ENCODE data around the gene HTT. TPM values are rescaled to one million over a fixed set of nuclear protein-coding genes. Genes with fewer than 3 reads are reported as not detected.

HTT gene
- total RNA-seq, 2 donors from 2014 or later, result 77.8 to 121 TPM

- DNase-seq (ENCODE audit: low spot score in 2 of 2) (peak; percentile 94 to 96), ATAC-seq (peak; percentile 100)
- Mint-ChIP-seq H3K36me3 (peaks cover 6 to 13% of the 10 kb centered on the region in 2 donors), H3K27ac (no peak overlapping the region), H3K9me3 (no peaks in the 10 kb centered on the region)
These were observed 32.1 kb downstream of the HTT start for GRCh38 chr4:3106339-3107186.

- peaks cover 6 to 20% of the 10 kb centered on the region in 2 donors for H3K36me3 Mint-ChIP-seq
- no peak for ATAC-seq
- H3K9me3 Mint-ChIP-seq, result no peaks in the 10 kb centered on the region
- no peak overlapping the region for H3K27ac Mint-ChIP-seq
- no peak for DNase-seq (ENCODE audit: low spot score in 2 of 2)
These were observed 32.8 kb downstream of the HTT start for GRCh38 chr4:3107271-3107670.

GRCh38 chr4:3107691-3108121 is 33.2 kb downstream of the HTT start:
- no peaks in the 10 kb centered on the region for H3K9me3 Mint-ChIP-seq
- DNase-seq (ENCODE audit: low spot score in 2 of 2), result no peak
- ATAC-seq, result no peak
- H3K27ac Mint-ChIP-seq, result no peak overlapping the region
- H3K36me3 Mint-ChIP-seq, result peaks cover 6 to 21% of the 10 kb centered on the region in 2 donors

GRCh38 chr4:3108211-3108610 is 33.7 kb downstream of the HTT start:
- ATAC-seq (no peak), DNase-seq (ENCODE audit: low spot score in 2 of 2) (no peak)
- Mint-ChIP-seq H3K9me3 (no peaks in the 10 kb centered on the region), H3K36me3 (peaks cover 6 to 21% of the 10 kb centered on the region in 2 donors), H3K27ac (no peak overlapping the region)

GRCh38 chr4:3111461-3111860 is 37.0 kb downstream of the HTT start:
- H3K36me3 Mint-ChIP-seq, result peaks cover 14 to 21% of the 10 kb centered on the region in 2 donors
- DNase-seq (ENCODE audit: low spot score in 2 of 2), result no peak
- ATAC-seq, result no peak
- no peak overlapping the region for H3K27ac Mint-ChIP-seq
- no peaks in the 10 kb centered on the region for H3K9me3 Mint-ChIP-seq

- no peak for ATAC-seq
- no peaks in the 10 kb centered on the region for H3K9me3 Mint-ChIP-seq
- DNase-seq (ENCODE audit: low spot score in 2 of 2), result no peak
- peaks cover 13 to 20% of the 10 kb centered on the region in 2 donors for H3K36me3 Mint-ChIP-seq
- peak overlapping the region in 1 of 2 donors; percentile 62 for H3K27ac Mint-ChIP-seq
These were observed 37.7 kb downstream of the HTT start for GRCh38 chr4:3112201-3112600.

GRCh38 chr4:3112609-3113469 is 38.4 kb downstream of the HTT start:
- DNase-seq (ENCODE audit: low spot score in 2 of 2) (no peak), ATAC-seq (no peak)
- Mint-ChIP-seq H3K9me3 (no peaks in the 10 kb centered on the region), H3K27ac (peak overlapping the region in 1 of 2 donors; percentile 62), H3K36me3 (peaks cover 9 to 15% of the 10 kb centered on the region in 2 donors)

- H3K36me3 Mint-ChIP-seq, result peaks cover 8 to 9% of the 10 kb centered on the region in 2 donors
- H3K9me3 Mint-ChIP-seq, result no peaks in the 10 kb centered on the region
- no peak for ATAC-seq
- no peak for DNase-seq (ENCODE audit: low spot score in 2 of 2)
- no peak overlapping the region for H3K27ac Mint-ChIP-seq
These were observed 39.9 kb downstream of the HTT start for GRCh38 chr4:3114377-3114776.

- ATAC-seq (no peak), DNase-seq (ENCODE audit: low spot score in 2 of 2) (no peak)
- no peaks in the 10 kb centered on the region for H3K9me3 Mint-ChIP-seq
- H3K36me3 Mint-ChIP-seq, result peaks cover 8 to 9% of the 10 kb centered on the region in 2 donors
- peak overlapping the region in 1 of 2 donors; percentile 72 for H3K27ac Mint-ChIP-seq
These were observed 41.3 kb downstream of the HTT start for GRCh38 chr4:3115637-3116270.

- H3K36me3 Mint-ChIP-seq, result peaks cover 6 to 9% of the 10 kb centered on the region in 2 donors
- no peak overlapping the region for H3K27ac Mint-ChIP-seq
- ATAC-seq, result no peak
- no peak for DNase-seq (ENCODE audit: low spot score in 2 of 2)
- H3K9me3 Mint-ChIP-seq, result no peaks in the 10 kb centered on the region
These were observed 42.5 kb downstream of the HTT start for GRCh38 chr4:3116955-3117354.

- peaks cover 7 to 14% of the 10 kb centered on the region in 2 donors for H3K36me3 Mint-ChIP-seq
- no peak overlapping the region for H3K27ac Mint-ChIP-seq
- no peak for ATAC-seq
- DNase-seq (ENCODE audit: low spot score in 2 of 2), result no peak
- no peaks in the 10 kb centered on the region for H3K9me3 Mint-ChIP-seq
These were observed 43.8 kb downstream of the HTT start for GRCh38 chr4:3118312-3118711.

- DNase-seq (ENCODE audit: low spot score in 2 of 2) (no peak), ATAC-seq (no peak)
- Mint-ChIP-seq H3K27ac (peak overlapping the region in 1 of 2 donors; percentile 14), H3K36me3 (peaks cover 12 to 14% of the 10 kb centered on the region in 2 donors), H3K9me3 (no peaks in the 10 kb centered on the region)
These were observed 45.0 kb downstream of the HTT start for GRCh38 chr4:3119464-3119863.

GRCh38 chr4:3121110-3121509 is 46.6 kb downstream of the HTT start:
- Mint-ChIP-seq H3K27ac (no peak overlapping the region), H3K36me3 (peaks cover 7 to 12% of the 10 kb centered on the region in 2 donors), H3K9me3 (no peaks in the 10 kb centered on the region)
- ATAC-seq, result no peak
- no peak for DNase-seq (ENCODE audit: low spot score in 2 of 2)

GRCh38 chr4:3121596-3121995 is 47.1 kb downstream of the HTT start:
- H3K27ac Mint-ChIP-seq, result peak overlapping the region in 1 of 2 donors; percentile 82
- no peaks in the 10 kb centered on the region for H3K9me3 Mint-ChIP-seq
- ATAC-seq (no peak), DNase-seq (ENCODE audit: low spot score in 2 of 2) (no peak)
- H3K36me3 Mint-ChIP-seq, result peaks cover 5 to 12% of the 10 kb centered on the region in 2 donors

GRCh38 chr4:3122081-3122563 is 47.6 kb downstream of the HTT start:
- H3K36me3 Mint-ChIP-seq, result peaks cover 5 to 17% of the 10 kb centered on the region in 2 donors
- peak overlapping the region; percentile 65 to 82 for H3K27ac Mint-ChIP-seq
- no peaks in the 10 kb centered on the region for H3K9me3 Mint-ChIP-seq
- DNase-seq (ENCODE audit: low spot score in 2 of 2) (no peak), ATAC-seq (peak; percentile 67 to 74)

- Mint-ChIP-seq H3K9me3 (no peaks in the 10 kb centered on the region), H3K27ac (no peak overlapping the region), H3K36me3 (peaks cover 5 to 24% of the 10 kb centered on the region in 2 donors)
- ATAC-seq (peak in 1 of 2 donors; percentile 41), DNase-seq (ENCODE audit: low spot score in 2 of 2) (no peak)
These were observed 48.7 kb downstream of the HTT start for GRCh38 chr4:3123181-3123671.

All from activated naive CD4-positive, alpha-beta T cell treated with anti-CD3 and anti-CD28 coated beads, Interleukin-2, amount 50 U/mL, for 72 hours (primary cell).